ENCODE measurements around the gene NGLY1. TPM values are rescaled to one million over a fixed set of nuclear protein-coding genes. Genes with fewer than 3 reads are reported as not detected.

Gene NGLY1
- total and polyA plus RNA-seq, 2 of the 4 experiments (the other 2 are of a cell fraction): 10.0 to 14.9 TPM

DNA sequence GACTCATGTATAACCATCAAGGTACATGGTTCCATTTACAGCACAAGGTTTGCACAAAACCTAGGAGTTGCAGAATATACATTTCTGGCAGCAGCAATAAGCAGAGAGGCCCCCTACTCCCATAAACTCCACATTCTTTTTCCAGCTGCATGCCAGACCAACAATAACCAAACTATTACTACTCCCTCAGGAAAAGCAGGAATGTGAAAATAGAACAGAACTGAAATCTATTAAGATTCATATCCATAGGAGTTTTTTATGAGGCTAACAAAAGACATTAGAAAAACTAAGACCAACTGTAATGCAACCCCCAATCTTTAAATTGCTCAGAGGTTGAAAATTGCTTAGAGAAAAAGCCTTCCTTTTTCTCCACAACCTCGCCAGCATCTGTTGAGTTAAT, 90.9 kb downstream of the NGLY1 start:
- H3K36me3 ChIP-seq (ENCODE audit: control insufficient read depth, insufficient read depth, low read length): no peaks in the 10 kb centered on the region
- POLR2A ChIA-PET (ENCODE audit: unreplicated experiment): no interaction called here
- H3K9ac ChIP-seq (ENCODE audit: low read depth, low read length): no peak overlapping the region
- no peak overlapping the region for H3K27ac ChIP-seq (ENCODE audit: insufficient read depth, low read length)
- BruUV-seq (replicated peaks): no TSS peak
- no peaks in the 10 kb centered on the region for H3K79me1 ChIP-seq (ENCODE audit: low read depth in 1 of 2, low read length in 2 of 2)
- H2BK120ac ChIP-seq (ENCODE audit: low read depth, low read length): no peak overlapping the region
- no peak overlapping the region for H4K8ac ChIP-seq (ENCODE audit: low read depth in 2 of 2, low read length in 2 of 2)
- no peak overlapping the region for H4K5ac ChIP-seq (ENCODE audit: low read depth, low read length)
- H3K4me2 ChIP-seq (ENCODE audit: low read depth, low read length): no peak overlapping the region
- TF ChIP-seq CTCF (conservative IDR thresholded peaks at IDR 0.05; ENCODE audit: low read depth, low read length) (no peak), RAD21 (IDR thresholded peaks at IDR 0.05; ENCODE audit: low read length) (no peak), NFE2L2 (IDR thresholded peaks at IDR 0.05; ENCODE audit: low read depth, low read length) (no peak), MAZ (IDR thresholded peaks at IDR 0.05; ENCODE audit: borderline replicate concordance, low read depth, low read length) (no peak), MAFK (IDR thresholded peaks at IDR 0.05; ENCODE audit: low read depth, low read length) (no peak), BHLHE40 (IDR thresholded peaks at IDR 0.05; ENCODE audit: low read depth, low read length) (no peak), RFX5 (IDR thresholded peaks at IDR 0.05; ENCODE audit: low read depth, low read length) (no peak), CHD1 (IDR thresholded peaks at IDR 0.05; ENCODE audit: low read depth, low read length) (no peak), RCOR1 (IDR thresholded peaks at IDR 0.05; ENCODE audit: insufficient replicate concordance, low read length) (no peak), SMC3 (IDR thresholded peaks at IDR 0.05; ENCODE audit: low read depth, low read length) (no peak), ELK1 (IDR thresholded peaks at IDR 0.05; ENCODE audit: borderline replicate concordance, low read depth, low read length) (no peak), POLR2A (IDR thresholded peaks at IDR 0.05; ENCODE audit: low read depth, low read length) (no peak), CEBPB (IDR thresholded peaks at IDR 0.05; ENCODE audit: low read depth, low read length) (no peak)
- TF ChIP-seq, protein P1, sequence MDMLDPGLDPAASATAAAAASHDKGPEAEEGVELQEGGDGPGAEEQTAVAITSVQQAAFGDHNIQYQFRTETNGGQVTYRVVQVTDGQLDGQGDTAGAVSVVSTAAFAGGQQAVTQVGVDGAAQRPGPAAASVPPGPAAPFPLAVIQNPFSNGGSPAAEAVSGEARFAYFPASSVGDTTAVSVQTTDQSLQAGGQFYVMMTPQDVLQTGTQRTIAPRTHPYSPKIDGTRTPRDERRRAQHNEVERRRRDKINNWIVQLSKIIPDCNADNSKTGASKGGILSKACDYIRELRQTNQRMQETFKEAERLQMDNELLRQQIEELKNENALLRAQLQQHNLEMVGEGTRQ (IDR thresholded peaks at IDR 0.05; ENCODE audit: low read depth, low read length): no peak
- no peak overlapping the region for H3K4ac ChIP-seq (ENCODE audit: low read depth, low read length)
- H3K4me3 ChIP-seq (ENCODE audit: insufficient read depth, low read depth, low read length): no peak overlapping the region
- H3K27me3 ChIP-seq (ENCODE audit: control insufficient read depth, insufficient read depth, low read length): peaks cover 2% of the 10 kb centered on the region; the same call in 1 of the 2 replicates
- H4K91ac ChIP-seq (ENCODE audit: insufficient read depth, low read depth, low read length): no peak overlapping the region
- dilution Hi-C loops (cut with HindIII; ENCODE audit: low sequenced_read_pairs, unreplicated experiment) (no loop called here), intact Hi-C loops (cut with micrococcal nuclease) (no loop called here), in situ Hi-C loops (cut with MboI; ENCODE audit: low sequenced_read_pairs) (no loop called here)
- H3K23ac ChIP-seq (ENCODE audit: low read depth, low read length): no peak overlapping the region
- no peaks in the 10 kb centered on the region for H3K9me1 ChIP-seq (ENCODE audit: insufficient read depth, low read length)
- CTCF ChIA-PET: no interaction called here
- H2BK15ac ChIP-seq (ENCODE audit: low read depth, low read length): no peak overlapping the region
- no peak overlapping the region for H2BK20ac ChIP-seq (ENCODE audit: low read depth, low read length)
- H2BK5ac ChIP-seq (ENCODE audit: low read depth, low read length, poor library complexity, severe bottlenecking): no peak overlapping the region
- H3K56ac ChIP-seq (ENCODE audit: extremely low read depth, insufficient read depth, low read length): no peak overlapping the region
- no peak overlapping the region for H2AFZ ChIP-seq (replicated peaks; ENCODE audit: low read length, poor library complexity)
- H3K14ac ChIP-seq (replicated peaks; ENCODE audit: low read depth, low read length): no peak overlapping the region
- no peak overlapping the region for H2AK5ac ChIP-seq (ENCODE audit: low read depth, low read length)
- H4K20me1 ChIP-seq (ENCODE audit: insufficient read depth, low read length): no peaks in the 10 kb centered on the region
- no peak overlapping the region for H2AK9ac ChIP-seq (replicated peaks; ENCODE audit: low read depth, low read length, poor library complexity)
- no peaks in the 10 kb centered on the region for H3K9me3 ChIP-seq (ENCODE audit: control insufficient read depth, insufficient read depth, low read length)
- DNase-seq: no peak
- no peaks in the 10 kb centered on the region for H3K4me1 ChIP-seq (ENCODE audit: control insufficient read depth, insufficient read depth, low read length)
- no peak for ATAC-seq (ENCODE audit: low read depth)
- WGBS, 2 experiments (ENCODE audit: extremely low coverage in 2 of 2, insufficient read length in 1 of 2): no CpG with 5 or more reads among the region's 1 CpG
- no peak overlapping the region for H3K18ac ChIP-seq (ENCODE audit: low read depth, low read length)
